GM18508 (cell line): ENCODE results near the gene LKAAEAR1.

Experiments
- ATAC-seq: cut with Tn5 transposase; IDR thresholded peaks from one replicate; pipeline ENCODE4 v1.9.1; 2021; ENCODE audit warnings: moderate number of reproducible peaks; ENCODE audit not compliant: insufficient read depth, unreplicated experiment

The LKAAEAR1 gene

DNA sequence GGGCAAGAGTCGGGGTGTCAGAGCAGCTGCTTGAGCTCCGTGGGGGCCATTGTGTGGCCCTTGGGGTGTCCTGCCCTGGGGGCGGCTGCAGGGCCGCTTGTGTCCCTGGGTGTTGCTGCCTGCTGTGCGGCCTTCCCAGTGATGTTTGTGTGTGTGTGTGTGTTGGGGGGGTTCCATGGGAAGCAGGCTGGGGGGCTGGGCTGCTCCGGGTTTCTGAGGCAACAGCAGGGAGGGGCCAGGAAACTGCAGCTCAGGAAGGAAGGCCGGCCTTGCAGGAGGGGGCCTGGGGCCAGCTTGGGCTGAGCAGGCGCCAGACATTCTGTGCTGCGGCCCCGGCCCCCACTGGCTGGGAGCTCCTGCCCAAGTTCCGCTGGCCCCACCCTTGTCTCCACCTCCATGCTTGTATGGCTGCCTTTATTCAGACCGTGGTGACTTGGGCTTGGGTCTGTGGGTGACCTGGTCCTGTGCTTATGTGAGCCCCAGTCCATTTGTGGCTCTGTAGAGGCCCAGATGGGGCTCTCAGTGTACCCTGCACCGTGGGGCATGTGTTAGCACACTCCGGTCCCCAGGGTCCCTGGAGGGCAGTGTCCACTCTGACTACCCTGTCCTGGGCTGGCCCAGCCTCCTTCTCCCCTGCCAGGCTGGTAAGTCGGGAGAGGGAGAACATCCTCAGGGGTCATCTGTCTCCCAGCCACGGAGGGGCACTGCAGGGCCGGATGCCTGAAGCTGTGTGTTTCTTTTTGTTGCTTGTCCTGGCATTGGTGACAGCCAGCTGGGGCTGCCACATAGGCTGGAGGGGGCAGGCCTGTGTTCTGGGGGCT is 30.1 kb downstream of the LKAAEAR1 start:
- no peak for ATAC-seq

DNA sequence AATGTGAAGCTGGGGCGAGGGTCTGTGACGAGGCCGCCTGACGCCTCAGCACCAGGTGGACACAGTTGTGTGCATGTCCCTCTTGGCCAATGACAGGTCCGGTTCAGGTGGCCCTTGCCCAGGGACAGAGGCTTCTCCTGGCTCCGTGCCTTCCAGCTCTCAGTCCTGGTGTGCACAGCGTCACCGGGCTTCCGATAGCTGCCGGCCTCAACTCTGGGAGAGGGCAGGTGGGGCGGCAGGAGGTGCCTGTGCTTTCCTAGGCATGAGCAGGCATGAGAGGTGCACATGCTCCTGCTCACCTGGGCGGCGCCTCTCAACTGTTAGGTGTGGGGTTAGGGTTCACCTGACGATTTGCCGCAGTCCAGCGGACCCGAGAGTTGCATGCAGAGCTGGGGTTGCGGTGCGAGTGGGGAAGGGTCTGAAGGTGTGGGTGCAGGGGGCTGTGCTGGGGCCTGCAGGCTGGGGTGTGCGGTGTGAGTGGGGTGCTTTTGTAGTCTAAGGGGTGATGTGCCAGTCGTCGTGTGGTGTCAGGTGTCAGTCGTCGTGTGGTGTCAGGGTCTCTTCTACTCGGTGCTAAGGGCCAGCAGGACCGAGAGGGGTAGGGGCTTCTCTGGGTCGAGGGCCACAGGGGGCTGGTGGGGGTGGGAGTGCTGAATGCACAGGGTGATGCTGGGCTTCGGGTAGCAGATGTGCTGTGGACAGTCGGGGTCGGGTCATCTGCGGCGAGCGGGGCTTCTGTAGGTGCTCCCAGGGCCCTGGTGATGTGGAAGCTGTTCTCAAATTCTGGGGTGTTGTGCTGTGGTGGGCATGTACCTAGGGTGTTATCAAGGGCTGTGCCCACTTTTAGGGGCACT is 31.0 kb downstream of the LKAAEAR1 start:
- ATAC-seq = no peak

DNA sequence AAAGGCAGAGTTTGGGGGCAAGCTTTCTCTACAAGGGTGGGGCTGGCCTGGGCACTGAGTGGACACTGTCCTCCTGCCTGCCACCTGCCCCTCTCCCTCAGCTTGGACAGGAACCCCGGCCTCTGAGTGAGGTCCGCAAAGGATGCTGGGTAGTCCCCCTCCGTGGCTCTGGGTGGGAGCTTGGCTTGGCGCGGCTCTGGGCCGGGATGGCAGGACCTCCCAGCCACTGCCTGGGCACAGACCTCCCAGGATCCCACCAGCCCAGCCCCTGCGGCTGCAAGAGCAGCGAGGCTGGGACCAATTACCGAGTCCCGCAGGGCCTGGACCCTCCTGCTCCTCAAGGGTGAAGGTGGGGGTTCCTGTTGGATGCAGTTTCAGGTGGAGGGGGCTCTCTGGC is 31.9 kb downstream of the LKAAEAR1 start:
- ATAC-seq = no peak

DNA sequence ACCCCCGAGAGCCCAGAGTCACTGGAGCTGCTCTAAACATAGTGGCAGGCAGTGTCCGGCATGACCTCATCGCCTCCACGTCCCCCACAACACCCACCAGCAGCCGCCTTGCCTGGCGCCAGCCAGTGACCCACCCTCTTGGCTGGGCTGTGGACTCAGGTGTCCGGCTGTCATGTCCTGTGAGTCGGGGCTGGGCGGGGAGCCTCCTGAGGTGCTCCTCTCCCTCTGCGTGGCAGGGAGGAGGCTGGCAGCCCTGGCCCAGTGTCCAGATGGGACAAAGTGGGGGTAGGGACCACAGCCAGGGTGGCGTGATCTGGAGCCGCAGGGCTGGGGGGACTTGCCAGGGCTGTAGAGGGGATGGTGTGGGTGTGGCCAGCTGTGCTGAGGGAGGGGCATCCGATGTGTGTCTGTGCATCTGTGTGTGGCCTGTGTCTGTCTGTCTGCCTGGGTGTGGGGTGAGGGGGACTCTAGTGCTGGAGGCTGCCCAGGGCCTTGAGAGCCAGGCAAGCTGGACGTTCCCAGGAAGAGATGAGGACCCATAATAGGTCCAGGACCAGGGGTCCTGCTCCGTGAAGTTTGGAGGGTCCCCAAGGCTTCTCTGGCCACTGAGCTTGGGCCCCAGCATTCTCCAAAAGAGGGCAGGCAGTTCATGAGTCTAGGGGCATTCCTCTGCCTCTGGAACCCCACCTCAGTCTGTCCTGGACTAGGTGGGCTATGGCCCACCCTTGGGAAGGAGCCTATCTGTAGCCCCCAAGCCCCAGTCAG is 32.5 kb downstream of the LKAAEAR1 start:
- ATAC-seq = no peak

DNA sequence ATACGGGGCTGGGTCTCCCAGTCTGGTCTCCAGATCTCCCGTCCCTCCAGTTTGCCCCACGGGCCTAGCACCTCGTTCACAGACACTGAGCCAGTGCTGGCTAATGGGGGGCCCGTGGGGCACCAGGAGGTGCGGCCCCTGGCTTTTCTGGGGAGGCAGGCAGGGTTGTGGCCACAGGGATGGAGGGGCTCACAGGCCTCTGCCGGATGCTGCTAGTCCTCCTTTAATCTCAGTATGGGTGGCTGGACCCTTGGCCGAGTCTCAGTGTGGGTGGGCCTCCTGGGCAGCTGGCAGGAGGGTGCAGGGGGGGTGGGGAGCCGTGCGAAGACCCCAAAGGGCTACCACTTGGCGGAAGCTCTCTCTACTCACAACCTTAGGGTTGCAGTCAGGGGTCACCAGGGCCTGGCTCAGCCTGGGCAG is 33.2 kb downstream of the LKAAEAR1 start:
- no peak for ATAC-seq

DNA sequence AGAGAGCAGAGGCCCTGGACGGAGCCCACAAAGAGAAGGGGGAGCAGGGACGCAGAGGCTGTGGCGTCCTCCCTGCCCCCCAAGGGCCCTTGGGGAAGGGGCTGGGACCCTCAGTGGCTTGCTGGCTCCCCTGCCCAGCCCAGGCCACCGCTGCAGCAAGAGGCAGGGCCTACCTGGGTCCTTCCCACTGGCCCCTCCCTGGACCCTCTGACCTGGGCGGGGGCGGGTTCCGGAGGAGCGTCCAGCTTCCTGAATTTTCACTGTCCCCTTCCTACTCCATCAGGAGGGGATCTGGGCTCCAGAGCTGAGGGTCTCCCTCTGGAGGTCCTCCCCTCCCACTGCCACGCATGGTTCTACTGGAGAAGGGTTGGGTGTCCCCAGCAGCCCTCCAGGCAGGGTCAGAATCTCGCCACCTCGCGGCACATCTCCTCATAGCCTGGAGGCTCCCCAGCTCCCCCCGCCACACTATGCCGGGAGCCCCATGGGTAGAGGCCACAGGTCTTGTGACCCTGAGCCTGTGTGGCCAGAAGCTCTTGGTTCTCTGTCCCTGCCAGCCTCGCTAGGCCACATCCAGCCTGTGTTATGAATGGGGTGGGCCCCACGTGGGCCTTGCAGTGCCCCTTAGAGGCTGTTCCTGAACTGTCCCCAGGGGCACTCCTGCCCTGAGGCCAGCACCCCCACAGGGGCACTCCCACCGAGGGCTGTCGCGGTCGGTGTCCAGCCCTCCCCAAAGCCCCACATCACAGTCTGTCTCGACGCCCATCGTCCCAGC is 33.8 kb downstream of the LKAAEAR1 start:
- ATAC-seq = no peak

DNA sequence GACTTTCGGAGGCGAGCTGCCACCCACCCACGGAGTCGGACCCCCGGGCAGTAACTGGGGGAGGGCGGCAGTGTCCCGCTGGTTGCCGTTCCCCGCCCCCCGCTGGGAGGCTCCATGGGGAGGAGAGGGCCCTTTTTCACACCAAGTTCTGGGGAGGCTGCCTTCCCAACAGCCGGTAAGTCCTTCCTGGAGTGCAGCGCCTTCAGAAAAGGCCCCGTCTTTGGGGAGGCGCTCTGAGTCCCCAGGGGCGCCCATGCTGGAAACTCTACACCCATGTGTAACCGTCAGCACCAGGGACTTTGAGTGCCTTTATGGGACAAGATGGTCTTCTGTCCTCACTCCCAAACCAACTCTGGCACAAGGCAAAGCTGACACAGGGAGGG is 34.3 kb downstream of the LKAAEAR1 start:
- no peak for ATAC-seq

DNA sequence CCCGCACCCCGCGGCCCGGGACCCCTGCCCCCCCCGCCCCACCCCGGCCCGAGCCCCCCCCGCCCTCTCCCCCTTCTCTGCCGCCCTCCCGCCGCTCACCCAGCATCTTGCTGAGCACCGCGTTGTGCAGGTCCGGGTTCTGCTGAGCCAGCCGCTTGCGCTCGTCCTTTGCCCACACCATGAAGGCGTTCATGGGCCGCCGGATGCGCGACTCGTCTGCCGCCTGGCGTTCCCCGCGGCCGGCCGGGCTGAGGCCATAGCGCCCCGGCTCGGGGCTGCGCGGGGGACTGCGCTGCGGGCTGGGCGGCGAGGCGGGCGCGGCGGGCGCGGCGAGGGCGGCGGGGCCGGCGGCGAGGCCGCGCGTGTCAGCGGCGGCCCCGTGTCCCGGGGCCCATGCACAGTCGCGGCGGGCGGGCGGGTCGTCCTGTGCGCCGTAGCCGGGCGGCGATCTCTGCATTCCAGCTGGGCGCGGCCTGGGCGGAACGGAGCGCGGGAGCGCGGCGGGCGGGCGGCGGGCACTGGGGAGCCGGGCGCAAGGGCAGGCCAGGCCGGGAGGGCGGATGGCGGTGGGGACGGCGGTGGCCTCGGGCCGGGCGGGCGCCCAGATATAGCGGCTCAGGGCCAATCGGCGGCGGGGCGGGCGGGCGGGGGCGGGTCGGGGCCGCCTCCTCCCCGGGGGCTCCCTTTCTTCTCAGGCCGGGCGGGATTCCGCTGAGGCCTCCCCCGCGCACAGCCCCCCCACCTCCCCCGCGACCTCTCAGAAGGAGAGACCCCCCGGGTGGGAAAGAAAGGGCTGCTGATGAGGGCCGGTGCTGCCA is 34.9 kb downstream of the LKAAEAR1 start, which contains the start of gene SOX18:
Gene SOX18 (minus strand): TSS at position 580 of the 818 bp plus-strand sequence. CDS start 123 bp downstream, at position 457.
- ATAC-seq = no peak

DNA sequence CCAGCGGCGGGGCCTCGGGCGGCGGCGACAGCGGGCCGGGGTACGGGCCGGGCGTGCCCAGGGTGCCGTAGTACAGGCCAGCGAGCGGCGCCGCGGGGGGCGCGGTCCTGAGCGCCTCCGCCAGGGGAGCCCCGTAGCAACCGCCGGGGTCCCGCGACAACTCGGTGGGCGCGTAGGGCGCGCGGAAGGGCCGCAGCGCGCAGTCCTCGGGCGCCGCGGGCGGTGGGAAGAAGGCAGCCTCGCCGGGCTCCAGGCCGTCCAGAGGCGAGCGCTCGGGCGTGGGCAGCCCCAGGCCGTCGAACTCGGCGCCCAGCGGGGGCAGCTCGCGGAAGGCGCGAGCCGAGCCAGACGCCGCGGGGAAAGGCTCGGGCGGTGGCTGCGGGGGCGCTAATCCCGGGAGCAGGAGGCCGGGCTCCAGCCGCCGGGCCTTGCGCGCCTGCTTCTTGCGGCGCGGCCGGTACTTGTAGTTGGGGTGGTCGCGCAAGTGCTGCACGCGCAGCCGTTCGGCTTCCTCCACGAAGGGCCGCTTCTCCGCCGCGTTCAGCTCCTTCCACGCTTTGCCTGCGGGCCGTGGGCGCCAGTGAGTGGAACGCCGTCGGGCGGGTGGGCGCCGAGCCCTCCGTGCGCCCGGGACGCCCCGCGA is 35.7 kb downstream of the LKAAEAR1 start:
- ATAC-seq = no peak

DNA sequence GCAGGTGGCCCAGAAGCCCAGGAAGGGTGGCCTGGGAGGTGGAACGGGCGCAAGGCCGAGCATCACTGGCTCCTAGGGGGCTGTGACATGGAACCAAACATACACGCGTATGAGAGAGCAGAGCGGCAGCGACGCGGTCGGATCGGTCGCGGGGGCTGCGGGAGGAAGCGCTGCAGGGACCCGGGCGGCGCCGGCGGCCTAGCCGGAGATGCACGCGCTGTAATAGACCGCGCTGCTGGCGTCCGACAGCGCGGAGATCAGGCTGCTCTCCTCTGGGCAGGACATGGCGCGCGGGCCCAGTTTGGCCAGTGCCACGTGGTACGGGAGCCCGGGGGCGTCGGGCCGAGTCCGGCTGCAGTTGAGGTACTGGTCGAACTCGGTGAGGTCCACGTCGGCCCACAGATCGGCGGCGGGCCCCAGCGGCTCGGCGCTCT is 36.2 kb downstream of the LKAAEAR1 start:
- ATAC-seq = no peak

DNA sequence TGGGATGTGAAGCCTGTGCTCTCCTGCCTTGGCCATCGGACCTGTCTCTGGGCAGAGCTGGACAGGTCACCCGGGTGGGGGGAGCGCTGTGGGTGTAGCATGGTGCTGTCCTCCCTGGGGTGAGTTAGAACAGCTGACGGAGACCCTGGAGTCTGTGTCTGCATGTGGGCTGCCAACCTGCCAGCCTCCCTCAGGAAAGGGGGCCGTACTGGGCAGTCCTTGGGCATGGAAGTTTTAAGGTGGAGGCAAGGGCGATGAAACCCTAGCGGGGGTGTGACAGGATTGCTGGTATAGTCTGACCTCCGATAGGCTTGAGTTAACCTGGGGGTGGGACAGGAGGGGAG is 37.2 kb downstream of the LKAAEAR1 start:
- ATAC-seq = no peak

DNA sequence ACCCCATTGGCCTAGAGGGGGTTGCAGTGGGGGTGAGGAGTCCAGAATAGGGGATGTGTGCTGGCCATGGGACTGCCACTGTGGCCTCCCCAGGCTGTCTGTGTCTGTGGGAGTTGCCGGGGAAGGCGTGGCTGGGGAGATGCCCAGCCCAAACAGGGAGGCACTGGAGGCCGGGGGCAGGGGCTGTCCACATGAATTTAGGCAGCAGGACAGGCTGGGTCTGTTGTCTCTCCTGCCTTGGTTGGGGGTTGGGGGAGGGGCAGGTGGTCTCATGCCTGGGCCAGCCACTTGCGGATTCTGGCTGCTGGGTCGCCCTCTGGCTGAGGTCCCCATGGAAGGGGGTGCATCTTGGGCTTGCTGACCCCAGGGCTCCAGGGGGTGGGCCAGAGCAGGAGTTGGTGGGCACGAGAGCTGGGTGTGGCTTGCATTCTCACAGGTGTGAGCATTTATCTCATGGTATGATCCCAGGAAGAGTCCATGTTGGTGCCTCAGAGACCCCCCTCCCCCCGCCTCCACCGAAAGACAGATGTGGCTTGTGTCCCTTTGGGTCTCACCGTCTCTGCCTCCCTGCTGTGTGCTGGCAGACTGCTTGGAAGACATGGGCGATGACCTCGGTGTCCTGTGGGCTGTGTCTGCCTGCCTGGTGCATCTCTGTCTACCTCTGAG is 38.7 kb downstream of the LKAAEAR1 start:
- no peak for ATAC-seq

DNA sequence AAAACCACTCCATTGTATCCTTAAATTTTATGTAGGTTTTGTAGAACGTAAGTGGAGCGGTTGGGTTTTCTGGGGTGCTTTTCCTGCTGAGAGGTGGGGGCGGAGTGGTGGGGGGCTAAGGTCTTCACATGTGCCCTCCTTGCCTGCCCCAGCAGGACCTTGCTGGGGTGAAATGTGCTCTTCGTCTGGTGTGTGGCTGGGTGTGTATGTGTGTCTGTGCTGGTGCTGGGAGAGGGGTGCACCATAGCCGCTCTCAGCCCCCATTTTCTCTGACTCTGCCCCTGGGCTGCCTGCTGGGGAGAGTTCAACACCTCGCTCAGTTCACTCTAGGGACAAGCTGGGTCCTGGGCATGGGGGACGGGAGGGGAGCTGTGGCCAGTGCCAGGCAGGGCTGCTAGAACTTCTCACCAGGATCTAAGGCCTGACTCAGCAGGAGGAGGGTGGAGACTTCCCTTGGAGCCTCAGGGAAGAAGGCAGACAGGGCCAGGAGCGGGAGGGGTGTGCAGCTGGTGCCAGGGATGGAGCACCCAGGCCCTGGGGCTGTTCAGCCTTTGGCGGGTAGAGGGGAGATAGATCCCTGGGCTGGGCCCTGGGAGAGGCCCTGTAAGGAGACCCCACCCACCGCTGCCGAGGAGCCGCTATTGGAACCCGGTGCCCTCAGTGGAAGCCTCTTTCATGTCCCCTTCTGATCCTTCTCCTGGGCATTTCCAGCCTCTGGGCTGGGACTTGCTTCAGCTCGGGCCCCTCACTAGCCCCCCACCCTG is 39.5 kb downstream of the LKAAEAR1 start:
- ATAC-seq = no peak

DNA sequence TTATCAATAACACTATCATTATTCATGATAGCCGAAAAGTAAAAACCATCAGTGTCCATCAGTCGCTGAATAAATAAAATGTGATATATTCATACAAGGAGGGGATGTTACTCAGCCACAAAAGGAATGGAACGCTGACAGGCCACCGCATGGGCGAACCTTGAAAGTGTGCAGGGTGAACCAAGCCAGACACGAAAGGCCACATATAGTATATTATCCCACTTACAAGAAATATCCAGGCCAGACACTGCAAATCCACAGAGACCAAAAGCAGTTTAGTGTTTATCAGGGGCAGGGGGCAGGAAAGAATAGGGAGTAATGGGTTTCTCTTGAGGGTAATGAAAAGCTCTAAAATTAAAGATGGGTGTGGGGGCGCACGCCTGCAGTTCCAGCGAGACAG is 40.4 kb downstream of the LKAAEAR1 start:
- no peak for ATAC-seq

DNA sequence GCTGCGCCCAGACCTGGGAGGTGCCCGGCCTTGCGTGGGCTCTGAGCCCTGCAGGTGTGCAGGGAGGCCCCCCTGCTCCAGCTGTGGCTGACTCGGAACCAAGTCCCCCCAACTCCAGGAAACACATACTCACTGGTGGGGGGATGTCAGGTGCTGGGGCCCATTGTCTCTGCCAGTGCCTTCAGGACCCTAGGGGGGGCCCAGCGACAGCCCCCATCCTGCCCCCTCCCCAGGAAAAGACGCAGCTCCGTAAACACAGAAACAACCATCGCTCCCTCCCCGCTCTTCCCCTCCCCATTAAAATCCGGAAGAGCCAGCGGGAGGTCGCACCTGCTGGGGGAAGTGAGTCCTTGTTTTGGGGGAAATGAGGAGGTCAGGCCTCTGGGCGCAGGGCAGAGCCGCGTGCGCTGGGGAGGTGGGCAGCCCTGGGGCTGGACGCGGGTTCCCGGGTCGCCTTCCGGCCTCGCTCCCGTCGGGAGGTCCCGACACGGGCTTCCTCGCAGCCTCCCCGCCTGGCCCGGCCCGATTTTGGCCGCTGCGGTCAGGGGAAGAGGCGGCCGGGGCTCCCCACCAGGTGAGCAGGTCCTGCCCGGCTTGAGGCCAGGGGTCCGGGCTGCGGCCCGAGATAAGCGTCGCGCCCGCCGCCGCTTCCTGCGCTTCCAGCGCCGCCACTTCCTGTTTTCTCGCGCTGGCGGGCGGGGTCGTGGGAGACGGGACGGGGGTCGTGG is 42.0 kb downstream of the LKAAEAR1 start:
- no peak for ATAC-seq

DNA sequence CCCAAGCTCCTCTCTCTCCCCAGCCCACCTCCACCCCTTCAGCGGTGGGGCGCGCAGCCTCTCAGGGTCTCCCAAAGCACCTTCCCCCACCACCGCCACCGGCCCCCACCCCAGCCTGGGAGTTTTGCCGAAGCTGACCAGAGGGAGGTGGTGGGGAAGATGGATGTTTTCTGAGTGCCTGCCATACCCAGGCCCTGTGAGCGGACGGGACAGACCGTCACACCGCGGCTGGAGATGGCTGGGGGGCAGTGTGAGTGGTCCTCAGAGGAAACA is 42.5 kb downstream of the LKAAEAR1 start:
- ATAC-seq = no peak
